ENCODE results near the gene JAM2.

Gene JAM2

GRCh38 chr21:25717491-25718147, 78.6 kb downstream of the JAM2 start:
- Histone ChIP-seq H3K79me2 (ENCODE audit: control insufficient read depth, insufficient read depth, low read length, unreplicated experiment) (no peaks in the 10 kb centered on the region), H3K4me3 (ENCODE audit: low read depth, low read length) (no peak overlapping the region), H3K36me3 (ENCODE audit: insufficient read depth, low read length) (0 out of 2 replicates have a peak, but pooled peaks cover 8% of the 10 kb centered on the region), H3K27me3 (ENCODE audit: insufficient read depth, low read length) (no peaks in the 10 kb centered on the region), H3K27ac (ENCODE audit: low read depth, low read length) (no peak overlapping the region), H2AFZ (ENCODE audit: low read length, unreplicated experiment) (no peak overlapping the region), H3K4me1 (ENCODE audit: control insufficient read depth, insufficient read depth, low read length, unreplicated experiment) (no peaks in the 10 kb centered on the region)

DNA sequence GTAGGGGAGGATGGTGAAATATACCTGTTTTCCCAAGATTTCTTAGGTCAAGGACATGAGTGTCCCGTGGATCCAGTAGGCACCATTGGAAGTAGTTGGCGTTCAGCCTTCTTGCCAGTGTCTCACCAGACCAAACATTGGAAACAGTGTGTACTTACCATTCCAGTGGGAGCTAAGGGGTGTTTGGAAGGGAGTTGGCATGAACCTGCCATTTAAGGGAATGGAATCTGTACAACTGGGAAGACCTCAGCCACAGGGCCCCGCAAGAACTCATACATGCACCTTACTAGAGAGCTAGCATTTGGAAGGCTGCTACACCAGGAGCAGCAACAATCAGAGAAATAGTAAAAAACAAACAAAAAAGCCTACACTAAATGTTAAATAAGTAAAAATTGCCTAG, 82.9 kb downstream of the JAM2 start:
- peaks cover 36% of the 10 kb centered on the region for H3K36me3 ChIP-seq (ENCODE audit: insufficient read depth, low read length)
- H3K27me3 ChIP-seq (ENCODE audit: insufficient read depth, low read length) = no peaks in the 10 kb centered on the region
- no peaks in the 10 kb centered on the region for H3K79me2 ChIP-seq (ENCODE audit: control insufficient read depth, insufficient read depth, low read length, unreplicated experiment)
- no peak overlapping the region for H3K4me3 ChIP-seq (ENCODE audit: low read depth, low read length)
- H3K4me1 ChIP-seq (ENCODE audit: control insufficient read depth, insufficient read depth, low read length, unreplicated experiment) = no peaks in the 10 kb centered on the region
- H3K27ac ChIP-seq (ENCODE audit: low read depth, low read length) = no peak overlapping the region
- H2AFZ ChIP-seq (ENCODE audit: low read length, unreplicated experiment) = no peak overlapping the region

DNA sequence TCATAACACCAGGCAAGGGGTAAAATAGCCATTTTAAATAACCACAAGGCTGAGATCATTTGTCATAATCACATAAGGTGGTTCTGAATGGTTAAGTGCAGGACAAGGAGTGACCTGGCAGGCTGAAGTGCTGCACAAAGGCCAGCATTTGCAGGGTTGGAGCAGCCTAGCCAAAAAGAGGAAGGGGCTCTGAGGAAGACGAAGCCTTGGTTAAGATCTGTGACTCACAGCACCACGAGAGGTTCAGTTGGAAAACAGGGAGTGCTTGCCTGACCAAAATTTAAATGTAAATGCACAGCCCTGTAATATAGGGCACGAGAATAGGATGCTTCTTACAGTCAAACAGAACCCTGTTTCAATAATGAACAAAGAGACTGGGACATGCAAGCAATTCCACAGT, 83.6 kb downstream of the JAM2 start:
- Histone ChIP-seq H3K27ac (ENCODE audit: low read depth, low read length) (no peak overlapping the region), H3K27me3 (ENCODE audit: insufficient read depth, low read length) (no peaks in the 10 kb centered on the region)

GRCh38 chr21:25732091-25732760, 93.2 kb downstream of the JAM2 start:
- Histone ChIP-seq H3K27me3 (ENCODE audit: insufficient read depth, low read length) (no peaks in the 10 kb centered on the region), H3K4me1 (ENCODE audit: control insufficient read depth, insufficient read depth, low read length, unreplicated experiment) (no peaks in the 10 kb centered on the region), H3K4me3 (ENCODE audit: low read depth, low read length) (no peak overlapping the region), H2AFZ (ENCODE audit: low read length, unreplicated experiment) (no peak overlapping the region), H3K27ac (ENCODE audit: low read depth, low read length) (no peak overlapping the region), H3K36me3 (ENCODE audit: insufficient read depth, low read length) (peaks cover 19% of the 10 kb centered on the region), H3K79me2 (ENCODE audit: control insufficient read depth, insufficient read depth, low read length, unreplicated experiment) (peaks cover 68% of the 10 kb centered on the region)

More for the DNA sequence above, 83.6 kb downstream of the JAM2 start:
- Histone ChIP-seq H3K79me2 (ENCODE audit: control insufficient read depth, insufficient read depth, low read length, unreplicated experiment) (peaks cover 2% of the 10 kb centered on the region), H3K36me3 (ENCODE audit: insufficient read depth, low read length) (peaks cover 41% of the 10 kb centered on the region), H3K4me3 (ENCODE audit: low read depth, low read length) (no peak overlapping the region), H2AFZ (ENCODE audit: low read length, unreplicated experiment) (no peak overlapping the region), H3K4me1 (ENCODE audit: control insufficient read depth, insufficient read depth, low read length, unreplicated experiment) (no peaks in the 10 kb centered on the region)

DNA sequence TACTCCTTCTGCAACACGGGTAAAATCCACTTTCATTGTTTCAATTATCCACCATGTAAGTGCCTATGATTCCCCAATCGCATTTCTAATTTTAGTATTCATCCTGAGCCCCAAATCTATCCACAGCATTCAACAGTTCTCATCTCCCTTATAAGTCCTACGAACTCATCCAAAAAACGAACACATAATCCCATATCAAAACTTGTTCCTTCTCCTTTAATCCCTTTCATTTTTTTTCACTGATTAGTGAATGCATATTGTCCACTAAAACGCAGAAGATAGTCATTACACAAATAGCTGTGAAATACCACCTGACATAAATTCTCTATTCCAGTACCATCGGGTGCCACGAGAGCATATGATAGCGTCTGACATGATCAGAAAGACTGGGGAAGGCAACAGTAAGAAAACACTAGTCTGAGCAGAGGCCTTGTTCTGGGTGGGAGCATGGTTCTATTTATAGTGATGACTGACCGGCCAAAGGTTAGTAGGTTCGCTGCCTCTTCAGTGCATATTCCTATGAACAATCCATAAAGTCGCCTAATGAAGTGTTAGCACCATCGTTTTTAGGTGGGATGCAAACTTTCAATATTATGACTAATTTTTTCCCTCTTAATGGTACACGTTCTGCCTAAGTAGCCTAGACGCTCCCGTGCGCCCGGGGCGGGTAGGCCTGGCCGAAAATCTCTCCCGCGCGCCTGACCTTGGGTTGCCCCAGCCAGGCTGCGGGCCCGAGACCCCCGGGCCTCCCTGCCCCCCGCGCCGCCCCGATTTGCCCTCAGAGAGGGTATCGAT, 95.0 kb downstream of the JAM2 start:
- H2AFZ ChIP-seq (ENCODE audit: low read length, unreplicated experiment) = peak overlapping the region; percentile 96

DNA sequence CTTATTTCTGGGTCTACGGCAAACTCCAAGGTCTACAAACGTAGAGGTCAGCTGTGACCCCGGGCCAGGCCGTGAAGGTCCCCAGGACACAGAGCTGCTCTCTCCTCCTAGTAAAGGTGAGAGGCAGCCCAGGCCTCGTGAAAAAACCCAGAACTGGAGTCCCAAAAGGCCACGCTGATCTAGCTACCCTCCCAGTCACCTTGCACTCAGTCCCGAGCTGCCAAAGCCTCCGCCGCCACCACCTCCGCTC, 95.5 kb downstream of the JAM2 start:
- H3K4me3 ChIP-seq (ENCODE audit: low read depth, low read length) = peak overlapping the region; percentile 88
- H2AFZ ChIP-seq (ENCODE audit: low read length, unreplicated experiment) = peak overlapping the region; percentile 96
- H3K79me2 ChIP-seq (ENCODE audit: control insufficient read depth, insufficient read depth, low read length, unreplicated experiment) = peaks cover 82% of the 10 kb centered on the region
- H3K27ac ChIP-seq (ENCODE audit: low read depth, low read length) = peak overlapping the region; percentile 96
- no peaks in the 10 kb centered on the region for H3K27me3 ChIP-seq (ENCODE audit: insufficient read depth, low read length)
- H3K36me3 ChIP-seq (ENCODE audit: insufficient read depth, low read length) = no peaks in the 10 kb centered on the region
- no peaks in the 10 kb centered on the region for H3K4me1 ChIP-seq (ENCODE audit: control insufficient read depth, insufficient read depth, low read length, unreplicated experiment)

More for the DNA sequence above, 95.0 kb downstream of the JAM2 start:
- Histone ChIP-seq H3K4me1 (ENCODE audit: control insufficient read depth, insufficient read depth, low read length, unreplicated experiment) (no peaks in the 10 kb centered on the region), H3K36me3 (ENCODE audit: insufficient read depth, low read length) (peaks cover 3% of the 10 kb centered on the region; the same call in 1 of the 2 replicates), H3K27me3 (ENCODE audit: insufficient read depth, low read length) (no peaks in the 10 kb centered on the region), H3K79me2 (ENCODE audit: control insufficient read depth, insufficient read depth, low read length, unreplicated experiment) (peaks cover 77% of the 10 kb centered on the region), H3K27ac (ENCODE audit: low read depth, low read length) (peak overlapping the region; percentile 96), H3K4me3 (ENCODE audit: low read depth, low read length) (peak overlapping the region; percentile 88)

GRCh38 chr21:25734904-25735645, 96.0 kb downstream of the JAM2 start, which contains the start of the genes ATP5PF and GABPA:
Gene ATP5PF, minus strand, starts transcription at chr21:25734904. Its CDS starts 5,110 bp downstream, at chr21:25729794.
Gene GABPA, plus strand, starts transcription at chr21:25734972. Its CDS starts 6,627 bp downstream, at chr21:25741599.
- H3K4me1 ChIP-seq (ENCODE audit: control insufficient read depth, insufficient read depth, low read length, unreplicated experiment) = no peaks in the 10 kb centered on the region

DNA sequence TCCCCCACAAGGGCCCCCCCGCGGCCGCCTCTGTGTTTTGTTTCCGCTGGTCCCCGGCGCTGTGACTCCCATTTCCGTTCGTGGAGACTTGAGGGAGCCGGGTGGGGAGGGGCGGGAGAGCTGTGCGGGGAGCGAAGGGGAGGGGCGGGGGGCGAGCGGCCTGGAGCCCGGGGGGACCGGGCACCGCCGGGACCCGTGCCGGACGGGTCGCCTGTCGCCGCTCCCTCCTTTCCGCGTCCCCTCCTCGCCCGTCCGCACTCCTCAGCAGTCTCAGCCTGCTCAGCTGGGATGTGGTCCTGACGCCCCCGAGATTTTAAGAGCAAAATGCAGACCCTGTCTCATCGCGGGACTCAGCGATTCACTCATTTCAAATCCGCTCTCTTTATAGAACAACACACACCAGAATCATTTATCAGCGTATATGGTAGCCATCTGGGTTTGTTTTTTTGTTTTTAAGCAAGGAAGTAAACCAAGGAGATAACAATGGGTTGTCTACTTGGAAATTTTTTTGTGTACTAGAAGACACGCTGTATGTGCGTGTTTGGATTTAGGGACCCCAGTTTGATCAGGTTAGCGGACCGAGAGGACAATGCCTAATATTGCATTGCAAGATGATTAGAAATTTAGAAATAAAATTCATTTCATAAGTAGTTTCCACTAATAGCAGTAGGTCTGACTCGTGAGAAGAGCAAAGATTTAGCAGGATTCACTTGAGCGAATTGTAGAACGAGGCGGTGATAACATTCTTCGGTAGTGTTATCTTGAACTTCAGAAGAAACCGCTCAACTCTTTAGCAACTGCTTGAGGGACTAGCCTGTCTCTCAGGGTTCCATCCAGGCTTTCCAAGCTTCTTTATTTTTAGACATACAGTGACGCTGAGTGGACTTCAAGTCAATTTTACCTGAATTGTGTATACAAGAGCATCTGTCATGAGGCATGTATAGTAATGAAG, 96.9 kb downstream of the JAM2 start:
- Histone ChIP-seq H3K36me3 (ENCODE audit: insufficient read depth, low read length) (no peaks in the 10 kb centered on the region), H3K79me2 (ENCODE audit: control insufficient read depth, insufficient read depth, low read length, unreplicated experiment) (peaks cover 78% of the 10 kb centered on the region), H3K4me3 (ENCODE audit: low read depth, low read length) (peak overlapping the region; percentile 88), H2AFZ (ENCODE audit: low read length, unreplicated experiment) (peak overlapping the region; percentile 66), H3K27ac (ENCODE audit: low read depth, low read length) (peak overlapping the region; percentile 96), H3K27me3 (ENCODE audit: insufficient read depth, low read length) (no peaks in the 10 kb centered on the region), H3K4me1 (ENCODE audit: control insufficient read depth, insufficient read depth, low read length, unreplicated experiment) (no peaks in the 10 kb centered on the region)

More at GRCh38 chr21:25734904-25735645, 96.0 kb downstream of the JAM2 start, which contains the start of the genes ATP5PF and GABPA:
- Histone ChIP-seq H3K36me3 (ENCODE audit: insufficient read depth, low read length) (no peaks in the 10 kb centered on the region), H3K79me2 (ENCODE audit: control insufficient read depth, insufficient read depth, low read length, unreplicated experiment) (peaks cover 81% of the 10 kb centered on the region), H2AFZ (ENCODE audit: low read length, unreplicated experiment) (peak within 1 kb of the TSS; percentile 96), H3K27me3 (ENCODE audit: insufficient read depth, low read length) (no peaks in the 10 kb centered on the region), H3K27ac (ENCODE audit: low read depth, low read length) (peak within 1 kb of the TSS; percentile 96), H3K4me3 (ENCODE audit: low read depth, low read length) (peak within 1 kb of the TSS; percentile 88)

DNA sequence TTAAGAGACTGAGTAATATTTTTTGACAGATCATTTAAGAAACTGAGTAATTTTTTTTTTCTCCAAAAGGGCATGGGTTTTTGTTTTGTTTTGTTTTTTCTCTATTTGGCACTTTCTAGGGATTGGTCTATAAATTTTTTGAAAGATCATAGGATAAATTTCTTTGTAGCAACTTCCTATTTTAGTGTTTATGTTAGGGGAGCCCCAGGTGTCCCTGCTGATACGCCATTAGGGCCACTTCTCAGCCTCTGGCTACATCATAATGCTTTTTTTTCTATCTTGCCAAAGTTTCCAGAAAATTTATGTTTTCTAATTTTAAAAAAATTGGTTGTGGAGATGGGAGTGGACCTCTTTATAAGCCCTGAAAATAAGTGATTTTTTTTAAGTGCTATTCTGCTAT, 98.4 kb downstream of the JAM2 start:
- H3K79me2 ChIP-seq (ENCODE audit: control insufficient read depth, insufficient read depth, low read length, unreplicated experiment) = peaks cover 63% of the 10 kb centered on the region
- peak overlapping the region; percentile 88; the same call in 1 of the 2 replicates for H3K4me3 ChIP-seq (ENCODE audit: low read depth, low read length)
- H3K27ac ChIP-seq (ENCODE audit: low read depth, low read length) = no peak overlapping the region

More for the DNA sequence above, 98.4 kb downstream of the JAM2 start:
- no peaks in the 10 kb centered on the region for H3K36me3 ChIP-seq (ENCODE audit: insufficient read depth, low read length)
- no peaks in the 10 kb centered on the region for H3K27me3 ChIP-seq (ENCODE audit: insufficient read depth, low read length)
- H2AFZ ChIP-seq (ENCODE audit: low read length, unreplicated experiment) = no peak overlapping the region
- no peaks in the 10 kb centered on the region for H3K4me1 ChIP-seq (ENCODE audit: control insufficient read depth, insufficient read depth, low read length, unreplicated experiment)
